Liver (tissue), 9 donors: ENCODE data around the gene DERL3. TPM values are rescaled to one million over a fixed set of nuclear protein-coding genes. Genes with fewer than 3 reads are reported as not detected.

Experiments used
- DNase-seq: peaks from one replicate; pipeline ENCODE4 v3.0.0-alpha.2; 2017; ENCODE audit warnings: low spot score
- H3K27ac ChIP-seq, 2 donors: one replicate each; pipeline ENCODE4 v1.7.0; 2013; ENCODE audit warnings: inconsistent platforms in 2 of 2, low read length in 2 of 2, control low read depth in 1 of 2, low read depth in 1 of 2, mild to moderate bottlenecking in 1 of 2
- H3K27me3 ChIP-seq, 4 donors: one replicate each; pipeline versions ENCODE4 v1.6.1 to v1.7.0; 2013; ENCODE audit warnings: low read length in 3 of 4, inconsistent platforms in 1 of 4, mild to moderate bottlenecking in 1 of 4, moderate library complexity in 1 of 4; ENCODE audit not compliant: control insufficient read depth in 4 of 4, insufficient read depth in 4 of 4
- H3K36me3 ChIP-seq, 4 donors: one replicate each; pipeline versions ENCODE4 v1.6.1 to v1.7.0; 2013; ENCODE audit warnings: low read length in 3 of 4, mild to moderate bottlenecking in 3 of 4, low read depth in 1 of 4, moderate library complexity in 1 of 4; ENCODE audit not compliant: control insufficient read depth in 4 of 4, insufficient read depth in 3 of 4
- H3K4me1 ChIP-seq, 4 donors: one replicate each; pipeline versions ENCODE4 v1.6.1 to v1.7.0; 2013; ENCODE audit warnings: low read length in 3 of 4, mild to moderate bottlenecking in 3 of 4, moderate library complexity in 1 of 4; ENCODE audit not compliant: control insufficient read depth in 4 of 4, insufficient read depth in 4 of 4
- H3K4me3 ChIP-seq, 3 donors: one replicate each; pipeline versions ENCODE4 v1.6.1 to v1.7.0; 2013; ENCODE audit warnings: low read length in 3 of 3, control low read depth in 1 of 3, low read depth in 1 of 3, mild to moderate bottlenecking in 1 of 3
- H3K9ac ChIP-seq, 2 donors: one replicate each; pipeline ENCODE4 v1.7.0; 2013; ENCODE audit warnings: low read length in 2 of 2, mild to moderate bottlenecking in 2 of 2, moderate library complexity in 2 of 2, control low read depth in 1 of 2, low read depth in 1 of 2
- H3K9me3 ChIP-seq, 4 donors: one replicate each; pipeline versions ENCODE4 v1.6.1 to v1.7.0; 2013; ENCODE audit warnings: low read length in 3 of 4; ENCODE audit not compliant: control insufficient read depth in 4 of 4
- EGR1 ChIP-seq, 2 donors: IDR thresholded peaks; 2 replicates each; pipeline ENCODE4 v1.6.1; 2016 to 2018; ENCODE audit warnings: antibody characterized with exemption in 2 of 2, low read depth in 2 of 2
- FOXA1 ChIP-seq: IDR thresholded peaks from 2 replicates; pipeline ENCODE4 v1.6.1; 2016; ENCODE audit warnings: antibody characterized with exemption
- FOXA2 ChIP-seq: IDR thresholded peaks from 2 replicates; pipeline ENCODE4 v1.6.1; 2016; ENCODE audit warnings: antibody characterized with exemption
- HNF4A ChIP-seq, 2 donors: conservative IDR thresholded peaks; 2 replicates each; pipeline ENCODE4 v1.6.1; 2016; ENCODE audit warnings: antibody characterized with exemption in 2 of 2, mild to moderate bottlenecking in 2 of 2
- HNF4G ChIP-seq: IDR thresholded peaks from 2 replicates; pipeline ENCODE4 v1.6.1; 2016; ENCODE audit warnings: antibody characterized with exemption
- JUND ChIP-seq, 2 donors: IDR thresholded peaks; 2 replicates each; pipeline ENCODE4 v1.6.1; 2016; ENCODE audit warnings: antibody characterized with exemption in 2 of 2
- NR2F2 ChIP-seq: IDR thresholded peaks from 2 replicates; pipeline ENCODE4 v1.6.1; 2016; ENCODE audit warnings: antibody characterized with exemption
- RAD21 ChIP-seq, 2 donors: IDR thresholded peaks; 2 replicates each; pipeline ENCODE4 v1.6.1; 2016; ENCODE audit warnings: antibody characterized with exemption in 2 of 2, mild to moderate bottlenecking in 2 of 2
- RXRA ChIP-seq, 2 donors: IDR thresholded peaks; 2 replicates each; pipeline ENCODE4 v1.6.1; 2017 to 2018; ENCODE audit warnings: antibody characterized with exemption in 2 of 2, mild to moderate bottlenecking in 1 of 2
- SP1 ChIP-seq: IDR thresholded peaks from 2 replicates; pipeline ENCODE4 v1.6.1; 2018; ENCODE audit warnings: antibody characterized with exemption, mild to moderate bottlenecking
- TAF1 ChIP-seq: conservative IDR thresholded peaks from 2 replicates; pipeline ENCODE4 v1.6.1; 2016; ENCODE audit warnings: antibody characterized with exemption, mild to moderate bottlenecking
- YY1 ChIP-seq: IDR thresholded peaks from 2 replicates; pipeline ENCODE4 v1.6.1; 2016; ENCODE audit warnings: antibody characterized with exemption, mild to moderate bottlenecking
- WGBS: extraction: QIAGEN DNeasy Blood & Tissue Kit; methylation state at CpG from one replicate; pipeline ENCODE4 v1.1.7; 2013; 5-methylcytosine and 5-hydroxymethylcytosine counted together
- polyA plus RNA-seq, 2 donors: library from polyadenylated mRNA; stranded (reverse) in 1 of 2; unstranded in 1 of 2; fragments of 200-250 nt in 1 of 2; fragments of >200 nt in 1 of 2; fragmentation: Nextera tagmentation in 1 of 2; extraction: Ambion mirVana in 1 of 2; gene quantifications; one replicate each; pipeline versions ENCODE4 v1.2.1 to v1.2.3, GENCODE V29; 2013 to 2015
- total RNA-seq, 2 donors: library from RNA; depleted of rRNA; stranded (reverse); fragments of >200 nt; gene quantifications; one replicate each; pipeline ENCODE4 v1.2.3, GENCODE V29; 2014
- TF ChIP-seq, protein P1 (sequence below): fragments of 150-350 bp; IDR thresholded peaks from 2 replicates; pipeline ENCODE4 v1.5.1; 2017; ENCODE audit warnings: improper control_type of control experiment, low read depth, low read length; ENCODE audit not compliant: missing input control
- TF ChIP-seq, protein P2 (sequence below): IDR thresholded peaks from 2 replicates; pipeline ENCODE4 v1.6.1; 2016; ENCODE audit warnings: antibody characterized with exemption
- donor health status: healthy.
- donor health status: healthy.
- donor health status: healthy.
- donor health status: healthy.
- donor health status: healthy.

The DERL3 gene
- total and polyA plus RNA-seq, 4 donors = 1.0 to 9.3 (median 3.9) TPM

DNA sequence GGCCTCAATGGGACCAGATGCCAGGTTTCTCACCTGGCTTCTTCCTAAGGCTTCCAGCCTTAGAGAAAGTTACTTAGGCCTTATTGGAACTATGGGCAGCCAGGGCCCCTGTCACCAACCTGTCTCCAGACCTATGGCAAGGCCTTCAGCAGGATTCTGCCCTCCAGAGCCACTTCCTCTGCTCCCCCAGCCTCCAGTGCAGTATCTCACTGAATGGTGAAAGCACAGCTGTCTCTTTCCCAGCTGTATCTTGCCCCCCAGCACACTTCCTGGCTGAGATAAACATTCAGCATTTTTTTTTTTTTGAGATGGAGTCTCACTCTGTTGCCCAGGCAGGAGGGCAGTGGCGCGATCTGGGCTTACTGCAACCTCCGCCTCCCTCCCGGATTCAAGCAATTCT lies 20.4 kb upstream of the DERL3 start:
- no peaks in the 10 kb centered on the region for H3K36me3 ChIP-seq

DNA sequence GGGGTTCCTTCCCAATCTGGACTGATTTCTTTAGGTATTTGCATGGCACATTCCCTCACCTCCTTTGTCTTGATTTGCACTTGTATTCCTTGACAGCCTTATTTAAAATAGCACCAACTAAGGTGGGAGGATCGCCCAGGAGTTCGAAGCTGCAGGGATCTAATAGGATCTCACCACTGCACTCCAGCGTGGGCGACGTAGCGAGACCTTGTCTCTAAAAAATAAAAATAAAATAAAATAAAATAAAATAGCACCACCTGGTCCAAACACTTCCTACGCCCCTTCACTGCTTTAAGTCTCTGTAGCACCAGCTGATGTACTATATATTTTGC lies 19.6 kb upstream of the DERL3 start:
- no peak for TF ChIP-seq FOXA1
- TF ChIP-seq NR2F2 = no peak
- Histone ChIP-seq H3K27me3 (no peaks in the 10 kb centered on the region), H3K9ac (peak overlapping the region in 1 of 2 donors; percentile 81), H3K9me3 (no peaks in the 10 kb centered on the region), H3K4me1 (peaks cover 0 to 21% (median 13%) of the 10 kb centered on the region in 4 donors), H3K4me3 (peak overlapping the region; percentile 50 to 96 (median 84)), H3K36me3 (no peaks in the 10 kb centered on the region), H3K27ac (no peak overlapping the region)
- no peak for DNase-seq
- 81% methylated on average over 7 of the region's 7 CpGs for WGBS

More for the DNA sequence above, 20.4 kb upstream of the DERL3 start:
- TF ChIP-seq FOXA2 (no peak), EGR1 (IDR thresholded peaks at IDR 0.05; ENCODE audit: low read depth in 2 of 2) (no peak), HNF4A (conservative IDR thresholded peaks at IDR 0.05) (no peak), FOXA1 (no peak), JUND (IDR thresholded peaks at IDR 0.05) (no peak), NR2F2 (no peak), HNF4G (no peak), SP1 (no peak)
- TF ChIP-seq, protein P1, sequence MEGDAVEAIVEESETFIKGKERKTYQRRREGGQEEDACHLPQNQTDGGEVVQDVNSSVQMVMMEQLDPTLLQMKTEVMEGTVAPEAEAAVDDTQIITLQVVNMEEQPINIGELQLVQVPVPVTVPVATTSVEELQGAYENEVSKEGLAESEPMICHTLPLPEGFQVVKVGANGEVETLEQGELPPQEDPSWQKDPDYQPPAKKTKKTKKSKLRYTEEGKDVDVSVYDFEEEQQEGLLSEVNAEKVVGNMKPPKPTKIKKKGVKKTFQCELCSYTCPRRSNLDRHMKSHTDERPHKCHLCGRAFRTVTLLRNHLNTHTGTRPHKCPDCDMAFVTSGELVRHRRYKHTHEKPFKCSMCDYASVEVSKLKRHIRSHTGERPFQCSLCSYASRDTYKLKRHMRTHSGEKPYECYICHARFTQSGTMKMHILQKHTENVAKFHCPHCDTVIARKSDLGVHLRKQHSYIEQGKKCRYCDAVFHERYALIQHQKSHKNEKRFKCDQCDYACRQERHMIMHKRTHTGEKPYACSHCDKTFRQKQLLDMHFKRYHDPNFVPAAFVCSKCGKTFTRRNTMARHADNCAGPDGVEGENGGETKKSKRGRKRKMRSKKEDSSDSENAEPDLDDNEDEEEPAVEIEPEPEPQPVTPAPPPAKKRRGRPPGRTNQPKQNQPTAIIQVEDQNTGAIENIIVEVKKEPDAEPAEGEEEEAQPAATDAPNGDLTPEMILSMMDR = no peak
- TF ChIP-seq, protein P2, sequence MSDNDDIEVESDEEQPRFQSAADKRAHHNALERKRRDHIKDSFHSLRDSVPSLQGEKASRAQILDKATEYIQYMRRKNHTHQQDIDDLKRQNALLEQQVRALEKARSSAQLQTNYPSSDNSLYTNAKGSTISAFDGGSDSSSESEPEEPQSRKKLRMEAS = no peak
- Histone ChIP-seq H3K4me1 (peaks cover 0 to 21% (median 13%) of the 10 kb centered on the region in 4 donors), H3K9me3 (no peaks in the 10 kb centered on the region), H3K4me3 (no peak overlapping the region), H3K27me3 (no peaks in the 10 kb centered on the region), H3K9ac (no peak overlapping the region), H3K27ac (no peak overlapping the region)
- 95% methylated on average over 4 of the region's 4 CpGs for WGBS
- no peak for DNase-seq

DNA sequence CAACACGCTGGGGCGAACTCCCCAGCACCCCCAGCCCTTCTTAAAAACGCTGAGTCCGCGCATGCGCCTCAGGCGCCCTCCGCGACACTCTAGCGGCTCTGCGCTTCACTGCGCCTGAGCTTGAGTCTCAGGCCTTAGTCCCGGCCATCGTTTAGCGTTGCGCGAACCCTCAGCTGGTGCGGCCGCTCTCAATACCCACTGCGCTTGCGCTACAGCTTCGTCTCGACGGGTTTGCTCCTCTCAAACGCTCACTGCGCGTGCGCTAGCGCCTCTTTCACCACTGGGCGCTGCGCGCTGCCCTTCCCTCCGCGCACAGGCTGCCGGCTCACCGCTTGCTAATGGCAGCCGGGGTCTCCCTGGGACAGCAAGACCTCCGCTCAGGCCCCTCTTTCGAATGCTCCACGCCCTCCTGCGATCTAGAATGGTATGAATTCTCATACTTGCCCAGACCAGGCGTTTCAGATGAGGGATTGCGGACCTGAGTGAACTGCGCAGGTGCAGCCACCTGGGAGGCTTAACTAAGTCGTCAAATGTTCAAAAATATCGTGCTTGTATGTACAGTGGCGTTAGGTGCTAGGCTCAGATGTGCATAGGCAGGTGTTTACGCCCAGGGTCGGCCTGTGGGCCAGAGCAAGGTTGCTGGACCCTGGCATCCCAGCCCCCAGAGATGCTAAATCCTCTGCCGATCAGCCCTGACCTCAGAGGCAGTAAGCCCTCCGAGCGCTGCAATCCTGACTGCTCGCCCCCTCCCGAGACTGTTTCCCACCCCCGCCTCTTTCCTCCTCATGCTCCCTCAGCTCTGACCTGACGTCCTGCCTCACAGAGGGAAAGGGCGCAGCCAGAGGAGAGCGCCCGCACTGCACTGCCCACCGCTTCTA lies 19.0 kb upstream of the DERL3 start, which contains the start of gene SLC2A11:
Gene SLC2A11 (plus strand): TSS at position 270 of the 878 bp plus-strand sequence. CDS start 125 bp downstream, at position 395.
- peak; percentile 89 for DNase-seq
- Histone ChIP-seq H3K9me3 (no peaks in the 10 kb centered on the region), H3K9ac (peak within 1 kb of the TSS; percentile 81 to 93), H3K4me3 (peak within 1 kb of the TSS; percentile 50 to 96 (median 84)), H3K36me3 (no peaks in the 10 kb centered on the region), H3K4me1 (peaks cover 0 to 21% (median 13%) of the 10 kb centered on the region in 4 donors), H3K27ac (peak within 1 kb of the TSS; percentile 87 to 88), H3K27me3 (no peaks in the 10 kb centered on the region)
- 2% methylated on average over 60 of the region's 60 CpGs for WGBS
- TF ChIP-seq, protein P1 = peak; percentile 38
- TF ChIP-seq FOXA2 (no peak), YY1 (peak; percentile 94), RAD21 (IDR thresholded peaks at IDR 0.05) (peak; percentile 24 to 54), TAF1 (peak; percentile 9), RXRA (IDR thresholded peaks at IDR 0.05) (peak in 1 of 2 donors; percentile 27)
